GM12878 (cell line): ENCODE results near the gene IPCEF1. TPM values are rescaled to one million over a fixed set of nuclear protein-coding genes. Genes with fewer than 3 reads are reported as not detected.

ENCODE experiments used
- ATAC-seq: fragments of 200-7000 bp; cut with Tn5 transposase; 3 replicates; pipeline ENCODE4 v1.9.1; 2020; ENCODE audit warnings: mild to moderate bottlenecking, moderate library complexity
- BruUV-seq: library from RNA; stranded (reverse); fragments of 400-500 nt; replicated peaks from 2 replicates; lab custom pipeline; 2021; lab: Mats Ljungman, UMichigan
- CTCF ChIA-PET: fragments of 300-600 bp; sonication (Branson Sonifier 250); formaldehyde crosslinking; extraction: SDS; loops from one replicate; lab custom pipeline; 2021; ENCODE audit warnings: inconsistent platforms; lab: Yijun Ruan, JAX
- POLR2A ChIA-PET: fragments of 350-600 bp; formaldehyde crosslinking; extraction: SDS; loops from one replicate; lab custom pipeline; 2021; ENCODE audit warnings: inconsistent platforms; lab: Charles Lee
- RAD21 ChIA-PET: fragments of 300-600 bp; sonication (Branson Sonifier 250); formaldehyde crosslinking; loops from one replicate; lab custom pipeline; 2023; ENCODE audit warnings: antibody characterized with exemption; ENCODE audit not compliant: unreplicated experiment; lab: Charles Lee
- SMC1A ChIA-PET: fragments of 300-600 bp; sonication (Branson Sonifier 250); formaldehyde crosslinking; loops from one replicate; lab custom pipeline; 2023; ENCODE audit not compliant: unreplicated experiment, uncharacterized antibody; lab: Charles Lee
- DNase-seq: peaks from one replicate; pipeline ENCODE4 v3.0.0-alpha.2; 2011; ENCODE audit warnings: low read depth, low spot score
- FAIRE-seq: peaks from 3 replicates; lab custom pipeline; 2011; peaks lifted over from hg19 to GRCh38; lab: Jason Lieb, UNC
- H2AFZ ChIP-seq: 2 replicates; pipeline ENCODE4 v1.6.0; 2011; ENCODE audit warnings: low read depth, low read length, control low read depth; ENCODE audit not compliant: control insufficient read depth
- H3K27ac ChIP-seq: 2 replicates; pipeline ENCODE4 v1.5.1; 2011; ENCODE audit warnings: control low read depth; ENCODE audit not compliant: control insufficient read depth, insufficient read depth
- H3K27me3 ChIP-seq, 2 experiments: replicated peaks in 1 of 2; 2 replicates each; pipeline versions ENCODE4 v1.6.0 to v1.6.1; 2011; ENCODE audit warnings: low read length in 1 of 2; ENCODE audit not compliant: control insufficient read depth in 2 of 2, insufficient read depth in 2 of 2
- H3K36me3 ChIP-seq, 2 experiments: 2 replicates each; pipeline ENCODE4 v1.5.1; 2011; ENCODE audit warnings: low read length in 1 of 2; ENCODE audit not compliant: control insufficient read depth in 2 of 2, insufficient read depth in 2 of 2
- H3K4me1 ChIP-seq: 2 replicates; pipeline ENCODE4 v1.6.1; 2011; ENCODE audit warnings: mild to moderate bottlenecking, low read length, moderate library complexity, mixed read lengths; ENCODE audit not compliant: control insufficient read depth, insufficient read depth
- H3K4me2 ChIP-seq: 2 replicates; pipeline ENCODE4 v1.6.0; 2011; ENCODE audit warnings: control low read depth; ENCODE audit not compliant: control insufficient read depth, insufficient read depth
- H3K4me3 ChIP-seq: fragments of 200-600 bp; sonication (generic); 2 replicates; pipeline ENCODE4 v1.5.1; 2016
- H3K79me2 ChIP-seq: 2 replicates; pipeline ENCODE4 v1.6.0; 2011; ENCODE audit warnings: low read length; ENCODE audit not compliant: control insufficient read depth, insufficient read depth
- H3K9ac ChIP-seq: 2 replicates; pipeline ENCODE4 v1.8.0; 2011; ENCODE audit warnings: low read length, control low read depth, mixed read lengths; ENCODE audit not compliant: control insufficient read depth, insufficient read depth
- H3K9me3 ChIP-seq: replicated peaks from 3 replicates; pipeline ENCODE4 v1.5.1; 2011; ENCODE audit warnings: mild to moderate bottlenecking, low read length; ENCODE audit not compliant: control insufficient read depth, insufficient read depth
- H4K20me1 ChIP-seq: 2 replicates; pipeline ENCODE4 v1.6.0; 2011; ENCODE audit not compliant: control insufficient read depth, insufficient read depth
- CREM ChIP-seq: IDR thresholded peaks from 2 replicates; pipeline ENCODE4 v1.6.1; 2014; ENCODE audit warnings: antibody characterized with exemption, low read depth
- HDAC2 ChIP-seq: fragments of 200-600 bp; sonication (generic); IDR thresholded peaks from 2 replicates; pipeline ENCODE4 v1.6.1; 2017
- IKZF2 ChIP-seq, 2 experiments: fragments of 450-650 bp; IDR thresholded peaks; 2 replicates each; pipeline ENCODE4 v1.6.1; 2017; ENCODE audit warnings: mild to moderate bottlenecking in 2 of 2, moderate library complexity in 2 of 2
- JUND ChIP-seq: IDR thresholded peaks from 2 replicates; pipeline ENCODE4 v1.6.1; 2012; ENCODE audit warnings: low read depth, mild to moderate bottlenecking, low read length, improper control_type of control experiment, moderate library complexity
- KAT2A ChIP-seq: conservative IDR thresholded peaks from 2 replicates; pipeline ENCODE4 v1.6.1; 2011; ENCODE audit warnings: low read depth, low read length; ENCODE audit not compliant: control insufficient read depth
- PML ChIP-seq: IDR thresholded peaks from 2 replicates; pipeline ENCODE4 v1.6.1; 2012; ENCODE audit warnings: low read length, inconsistent platforms
- RAD21 ChIP-seq: IDR thresholded peaks from 2 replicates; pipeline ENCODE4 v1.6.1; 2011; ENCODE audit warnings: mild to moderate bottlenecking, low read depth, low read length, moderate library complexity; ENCODE audit not compliant: insufficient read depth
- RBBP5 ChIP-seq: fragments of 200-600 bp; sonication (generic); conservative IDR thresholded peaks from 2 replicates; pipeline ENCODE4 v1.6.1; 2016
- RCOR1 ChIP-seq: conservative IDR thresholded peaks from 2 replicates; pipeline ENCODE4 v1.6.1; 2012; ENCODE audit warnings: low read depth, low read length, improper control_type of control experiment
- SIN3A ChIP-seq: IDR thresholded peaks from 2 replicates; pipeline ENCODE4 v1.6.1; 2012; ENCODE audit warnings: low read depth, low read length, improper control_type of control experiment
- SRF ChIP-seq, 2 experiments: IDR thresholded peaks; 2 replicates each; pipeline ENCODE4 v1.6.1; 2011; ENCODE audit warnings: low read depth in 2 of 2, low read length in 2 of 2, mild to moderate bottlenecking in 1 of 2, moderate library complexity in 1 of 2
- TAF1 ChIP-seq: IDR thresholded peaks from 2 replicates; pipeline ENCODE4 v1.6.1; 2011; ENCODE audit warnings: mild to moderate bottlenecking, low read depth, low read length, borderline replicate concordance
- TCF3 ChIP-seq: IDR thresholded peaks from 2 replicates; pipeline ENCODE4 v1.6.1; 2012; ENCODE audit warnings: low read depth, mild to moderate bottlenecking, low read length, borderline replicate concordance; ENCODE audit not compliant: insufficient read depth
- YBX1 ChIP-seq: fragments of 450-650 bp; IDR thresholded peaks from 2 replicates; pipeline ENCODE4 v1.6.1; 2016; ENCODE audit warnings: antibody characterized with exemption
- ZNF217 ChIP-seq: fragments of 450-650 bp; IDR thresholded peaks from 2 replicates; pipeline ENCODE4 v1.6.1; 2017; ENCODE audit warnings: antibody characterized with exemption, mild to moderate bottlenecking
- in situ Hi-C: fragments of 300-500 bp; cut with MboI; formaldehyde crosslinking; loops from 9 replicates; pipeline ENCODE4 v1.14.3; 2018; ENCODE audit warnings: mixed read lengths
- intact Hi-C: fragments of 100-400 bp; cut with micrococcal nuclease; formaldehyde crosslinking; loops from one replicate; pipeline ENCODE4 v1.14.2; 2022; ENCODE audit not compliant: unreplicated experiment
- polyA plus RNA-seq, 11 experiments: library from polyadenylated mRNA; depleted of rRNA in 4 of 11; unstranded in 6 of 11; stranded (reverse) in 5 of 11; fragments of >200 nt; fragmentation: Nextera tagmentation in 4 of 11; fragmentation: Illumina TruSeq in 1 of 11; extraction: Ambion mirVana in 4 of 11; extraction: Trizol in 1 of 11; gene quantifications; 1 replicate in 1 of 11; 2 replicates in 10 of 11; pipeline versions ENCODE4 v1.2.1 to v1.2.3, GENCODE V29; 2011 to 2016; ENCODE audit warnings: inconsistent platforms in 2 of 11, missing spikeins in 2 of 11, low read depth in 1 of 11
- total RNA-seq, 4 experiments: library from RNA; depleted of rRNA in 3 of 4; stranded (reverse); fragments of >200 nt in 3 of 4; fragmentation: Illumina TruSeq in 1 of 4; extraction: Trizol in 1 of 4; gene quantifications; 2 replicates each; pipeline versions ENCODE4 v1.2.1 to v1.2.3, GENCODE V29; 2013 to 2021
- TF ChIP-seq, protein P1 (sequence below): fragments of 150-350 bp; IDR thresholded peaks from 2 replicates; pipeline ENCODE4 v1.6.1; 2016; ENCODE audit warnings: low read depth, low read length
- TF ChIP-seq, protein P2 (sequence below): fragments of 450-650 bp; IDR thresholded peaks from 2 replicates; pipeline ENCODE4 v1.6.1; 2016; ENCODE audit warnings: mild to moderate bottlenecking
- TF ChIP-seq, protein P3 (sequence below): fragments of 450-650 bp; IDR thresholded peaks from 2 replicates; pipeline ENCODE4 v1.6.1; 2017; ENCODE audit warnings: low read depth, mild to moderate bottlenecking, moderate library complexity

The IPCEF1 gene
- total and polyA plus RNA-seq, 10 of the 15 experiments (the other 5 are each of a cell fraction or from before 2014, with no cell fraction given), result 1.3 to 137 (median 4.2) TPM

DNA sequence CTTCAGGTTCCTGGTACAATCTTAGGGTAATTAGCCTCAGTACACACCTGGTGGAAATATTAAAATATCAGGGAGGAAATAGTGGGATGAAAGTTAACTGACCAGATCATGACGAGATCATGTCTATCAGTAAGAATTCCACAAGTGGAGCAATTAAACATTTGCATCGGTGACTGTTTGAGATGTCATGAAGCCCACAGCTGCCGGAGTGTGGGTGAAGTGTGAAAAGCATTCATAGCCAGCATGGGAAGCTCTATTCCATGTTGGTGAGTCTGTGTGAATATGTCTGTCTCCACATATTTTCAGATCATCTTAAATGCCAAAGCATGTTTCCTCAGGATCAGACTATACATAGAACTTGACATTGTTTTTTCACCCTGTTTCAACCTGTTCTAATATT, 142.8 kb downstream of the IPCEF1 start (continued):
- TF ChIP-seq, protein P1, sequence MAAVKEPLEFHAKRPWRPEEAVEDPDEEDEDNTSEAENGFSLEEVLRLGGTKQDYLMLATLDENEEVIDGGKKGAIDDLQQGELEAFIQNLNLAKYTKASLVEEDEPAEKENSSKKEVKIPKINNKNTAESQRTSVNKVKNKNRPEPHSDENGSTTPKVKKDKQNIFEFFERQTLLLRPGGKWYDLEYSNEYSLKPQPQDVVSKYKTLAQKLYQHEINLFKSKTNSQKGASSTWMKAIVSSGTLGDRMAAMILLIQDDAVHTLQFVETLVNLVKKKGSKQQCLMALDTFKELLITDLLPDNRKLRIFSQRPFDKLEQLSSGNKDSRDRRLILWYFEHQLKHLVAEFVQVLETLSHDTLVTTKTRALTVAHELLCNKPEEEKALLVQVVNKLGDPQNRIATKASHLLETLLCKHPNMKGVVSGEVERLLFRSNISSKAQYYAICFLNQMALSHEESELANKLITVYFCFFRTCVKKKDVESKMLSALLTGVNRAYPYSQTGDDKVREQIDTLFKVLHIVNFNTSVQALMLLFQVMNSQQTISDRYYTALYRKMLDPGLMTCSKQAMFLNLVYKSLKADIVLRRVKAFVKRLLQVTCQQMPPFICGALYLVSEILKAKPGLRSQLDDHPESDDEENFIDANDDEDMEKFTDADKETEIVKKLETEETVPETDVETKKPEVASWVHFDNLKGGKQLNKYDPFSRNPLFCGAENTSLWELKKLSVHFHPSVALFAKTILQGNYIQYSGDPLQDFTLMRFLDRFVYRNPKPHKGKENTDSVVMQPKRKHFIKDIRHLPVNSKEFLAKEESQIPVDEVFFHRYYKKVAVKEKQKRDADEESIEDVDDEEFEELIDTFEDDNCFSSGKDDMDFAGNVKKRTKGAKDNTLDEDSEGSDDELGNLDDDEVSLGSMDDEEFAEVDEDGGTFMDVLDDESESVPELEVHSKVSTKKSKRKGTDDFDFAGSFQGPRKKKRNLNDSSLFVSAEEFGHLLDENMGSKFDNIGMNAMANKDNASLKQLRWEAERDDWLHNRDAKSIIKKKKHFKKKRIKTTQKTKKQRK, result no peak
- TF ChIP-seq RAD21 (no peak), SRF (IDR thresholded peaks at IDR 0.05; ENCODE audit: low read depth in 2 of 2, low read length in 2 of 2) (no peak), HDAC2 (no peak), KAT2A (no peak)

DNA sequence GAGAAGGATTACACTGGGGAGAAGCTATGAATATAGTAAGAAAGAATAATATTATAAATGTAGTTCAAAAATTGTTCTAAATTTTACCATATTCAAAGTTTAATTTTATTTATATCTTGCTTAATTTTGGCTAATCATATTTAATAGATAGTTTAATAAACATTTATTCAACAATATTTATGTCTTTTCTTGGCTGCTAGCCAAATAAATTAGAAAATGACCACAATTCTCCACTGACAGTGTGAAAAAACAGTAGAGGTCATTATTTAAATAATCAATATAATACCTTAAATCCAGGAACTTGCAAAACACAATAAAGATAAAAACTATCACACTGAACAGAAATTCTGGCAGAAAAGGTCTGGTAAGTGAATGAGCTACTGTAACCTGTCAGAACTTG, 145.9 kb downstream of the IPCEF1 start:
- SMC1A ChIA-PET, result interaction anchor here (0.7 to 0.8 kb wide), 2 partner anchors 24 to 38 kb away, joined by 3 read pairs; no protein-coding TSS in a partner anchor
- Histone ChIP-seq H3K9me3 (no peaks in the 10 kb centered on the region), H3K9ac (no peak overlapping the region), H3K79me2 (no peaks in the 10 kb centered on the region), H3K27ac (no peak overlapping the region), H3K4me2 (no peak overlapping the region), H3K36me3 (peaks cover 9 to 12% of the 10 kb centered on the region in 2 experiments), H3K27me3 (no peaks in the 10 kb centered on the region), H3K4me1 (no peaks in the 10 kb centered on the region), H3K4me3 (no peak overlapping the region), H2AFZ (no peak overlapping the region), H4K20me1 (no peaks in the 10 kb centered on the region)
- CTCF ChIA-PET, result interaction anchor here (1.0 to 2.1 kb wide), 2 partner anchors 23 to 65 kb away, joined by 3 to 7 read pairs; no protein-coding TSS in a partner anchor
- POLR2A ChIA-PET, result no interaction called here
- RAD21 ChIA-PET, result no interaction called here
- no peak for FAIRE-seq
- BruUV-seq, result no TSS peak
- in situ Hi-C loops (no loop called here), intact Hi-C loops (no loop called here)
- TF ChIP-seq ZNF217 (no peak), PML (no peak), RBBP5 (no peak), SIN3A (no peak), TAF1 (no peak), IKZF2 (IDR thresholded peaks at IDR 0.05) (no peak), CREM (no peak), RCOR1 (no peak), HDAC2 (no peak), TCF3 (no peak), JUND (no peak), YBX1 (no peak)
- TF ChIP-seq, protein P2, sequence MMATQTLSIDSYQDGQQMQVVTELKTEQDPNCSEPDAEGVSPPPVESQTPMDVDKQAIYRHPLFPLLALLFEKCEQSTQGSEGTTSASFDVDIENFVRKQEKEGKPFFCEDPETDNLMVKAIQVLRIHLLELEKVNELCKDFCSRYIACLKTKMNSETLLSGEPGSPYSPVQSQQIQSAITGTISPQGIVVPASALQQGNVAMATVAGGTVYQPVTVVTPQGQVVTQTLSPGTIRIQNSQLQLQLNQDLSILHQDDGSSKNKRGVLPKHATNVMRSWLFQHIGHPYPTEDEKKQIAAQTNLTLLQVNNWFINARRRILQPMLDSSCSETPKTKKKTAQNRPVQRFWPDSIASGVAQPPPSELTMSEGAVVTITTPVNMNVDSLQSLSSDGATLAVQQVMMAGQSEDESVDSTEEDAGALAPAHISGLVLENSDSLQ, result no peak
- TF ChIP-seq, protein P3, sequence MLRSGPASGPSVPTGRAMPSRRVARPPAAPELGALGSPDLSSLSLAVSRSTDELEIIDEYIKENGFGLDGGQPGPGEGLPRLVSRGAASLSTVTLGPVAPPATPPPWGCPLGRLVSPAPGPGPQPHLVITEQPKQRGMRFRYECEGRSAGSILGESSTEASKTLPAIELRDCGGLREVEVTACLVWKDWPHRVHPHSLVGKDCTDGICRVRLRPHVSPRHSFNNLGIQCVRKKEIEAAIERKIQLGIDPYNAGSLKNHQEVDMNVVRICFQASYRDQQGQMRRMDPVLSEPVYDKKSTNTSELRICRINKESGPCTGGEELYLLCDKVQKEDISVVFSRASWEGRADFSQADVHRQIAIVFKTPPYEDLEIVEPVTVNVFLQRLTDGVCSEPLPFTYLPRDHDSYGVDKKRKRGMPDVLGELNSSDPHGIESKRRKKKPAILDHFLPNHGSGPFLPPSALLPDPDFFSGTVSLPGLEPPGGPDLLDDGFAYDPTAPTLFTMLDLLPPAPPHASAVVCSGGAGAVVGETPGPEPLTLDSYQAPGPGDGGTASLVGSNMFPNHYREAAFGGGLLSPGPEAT, result no peak
- no peak for DNase-seq
- no peak for ATAC-seq
